HG02763 (cell line): ENCODE data around the gene TTLL1.
"Not testable (repeated sequence)": the region's sequence is repeated elsewhere in the genome, so short reads cannot be mapped to it uniquely, and the experiment has no call there.

Experiments
- ATAC-seq: cut with Tn5 transposase; IDR thresholded peaks from one replicate; pipeline ENCODE4 v1.9.1; 2021; ENCODE audit warnings: mild to moderate bottlenecking, moderate library complexity; ENCODE audit not compliant: unreplicated experiment

The TTLL1 gene

DNA sequence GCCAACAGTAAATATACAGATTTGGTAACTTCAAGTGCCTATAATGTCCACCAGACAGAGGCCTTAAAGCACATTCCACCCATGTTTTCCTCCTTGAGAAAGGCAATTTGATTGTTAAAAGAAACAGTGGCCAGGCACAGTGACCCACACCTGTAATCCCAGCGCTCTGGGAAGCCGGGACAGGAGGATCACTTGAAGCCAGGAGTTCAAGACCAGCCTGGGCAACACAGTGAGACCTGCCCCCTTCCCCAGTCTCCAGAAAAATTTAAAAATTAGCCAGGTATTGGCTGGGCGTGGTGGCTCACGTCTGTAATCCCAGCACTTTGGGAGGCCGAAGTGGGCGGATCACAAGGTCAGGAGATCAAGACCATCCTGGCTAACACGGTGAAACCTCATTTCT, 93.5 kb downstream of the TTLL1 start:
- not testable (repeated sequence) for ATAC-seq

DNA sequence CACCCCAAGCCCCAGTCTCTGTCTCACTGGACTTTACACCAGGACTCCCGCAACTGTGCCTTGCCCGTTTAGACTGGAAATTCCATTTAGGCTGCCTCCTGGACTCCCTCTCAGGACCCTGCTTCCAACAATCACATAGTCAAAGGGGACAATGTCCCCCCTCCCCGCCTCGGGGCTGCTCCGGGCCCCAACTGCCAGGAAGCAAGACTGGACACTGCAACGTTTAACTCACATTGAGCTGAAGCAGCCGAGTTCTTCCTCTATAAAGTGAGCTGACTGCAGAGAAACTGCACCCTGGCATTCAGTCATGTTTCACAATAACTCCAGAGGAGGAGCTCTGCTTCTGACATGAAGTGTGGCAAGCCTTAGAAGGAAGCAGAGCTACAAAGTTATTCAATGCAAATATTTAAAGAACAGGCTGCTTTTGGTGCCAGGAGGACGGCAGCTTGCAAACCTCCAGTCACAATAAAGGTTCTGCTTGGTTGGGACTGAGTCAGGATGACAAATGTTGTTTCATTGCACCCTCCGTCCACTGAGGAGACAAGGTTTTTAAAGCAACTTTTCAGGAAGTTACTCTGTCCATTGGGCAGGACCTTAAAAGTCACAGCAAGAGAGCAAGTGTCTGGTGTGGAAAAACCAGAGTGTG, 94.2 kb downstream of the TTLL1 start:
- no peak for ATAC-seq

DNA sequence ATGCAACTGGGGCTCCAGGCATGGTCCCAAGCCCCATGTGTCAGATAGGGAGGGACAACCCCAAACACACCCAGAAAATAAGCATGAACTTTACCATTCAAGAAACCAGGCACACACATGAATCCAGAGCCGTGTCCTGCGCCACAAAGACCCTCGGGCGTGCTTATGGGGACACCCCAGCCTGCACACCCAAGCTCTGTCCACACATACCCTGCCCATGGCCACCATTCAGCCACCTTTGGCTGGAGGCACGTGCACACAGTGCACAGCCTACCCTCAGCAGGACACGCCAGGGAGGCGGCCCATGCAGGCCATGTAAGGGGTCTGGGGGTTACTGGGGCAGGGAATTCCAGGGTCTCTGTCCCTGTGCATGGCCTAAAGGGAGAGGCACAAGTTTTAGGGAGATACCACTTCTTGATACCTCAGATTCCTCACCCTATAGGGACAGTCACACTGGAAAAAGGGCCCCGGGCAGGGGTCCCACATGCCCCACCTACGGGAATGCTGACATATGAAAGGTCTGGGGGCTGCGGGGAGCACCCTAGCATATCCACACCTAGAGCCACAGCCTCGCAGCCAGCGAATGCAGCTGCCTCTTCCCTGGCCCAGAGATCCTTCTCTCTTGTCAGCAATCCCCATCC, 94.8 kb downstream of the TTLL1 start:
- ATAC-seq: no peak

DNA sequence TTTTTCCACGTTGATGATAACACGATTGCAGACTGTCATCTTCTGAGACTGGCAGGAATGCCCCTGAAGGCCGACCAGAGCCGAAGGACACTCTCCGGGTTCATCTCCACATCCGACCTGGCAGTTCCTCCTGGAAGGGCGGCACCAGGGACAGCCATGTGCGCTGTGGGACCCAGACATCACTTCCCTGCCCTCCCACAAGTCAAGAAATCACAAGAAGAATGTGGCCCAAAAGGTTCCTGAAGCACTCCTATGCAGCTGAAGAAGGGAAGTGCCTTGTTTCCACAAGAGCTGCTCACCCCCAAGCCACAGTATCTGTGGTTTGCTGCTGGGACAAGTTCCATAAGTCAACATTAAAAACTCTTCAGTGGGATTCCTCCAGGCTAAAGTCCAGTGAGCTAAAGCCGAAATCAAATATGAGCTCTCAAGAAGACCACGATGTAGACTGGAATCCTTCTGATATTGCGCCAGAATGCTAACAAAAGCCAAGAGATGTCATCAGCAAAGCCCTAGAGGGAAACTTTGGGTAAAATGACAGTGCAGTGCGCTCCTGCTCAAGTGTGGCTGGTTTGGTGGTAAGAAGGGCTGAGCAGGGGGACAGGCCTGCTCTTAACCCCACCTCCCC, 95.4 kb downstream of the TTLL1 start:
- no peak for ATAC-seq

DNA sequence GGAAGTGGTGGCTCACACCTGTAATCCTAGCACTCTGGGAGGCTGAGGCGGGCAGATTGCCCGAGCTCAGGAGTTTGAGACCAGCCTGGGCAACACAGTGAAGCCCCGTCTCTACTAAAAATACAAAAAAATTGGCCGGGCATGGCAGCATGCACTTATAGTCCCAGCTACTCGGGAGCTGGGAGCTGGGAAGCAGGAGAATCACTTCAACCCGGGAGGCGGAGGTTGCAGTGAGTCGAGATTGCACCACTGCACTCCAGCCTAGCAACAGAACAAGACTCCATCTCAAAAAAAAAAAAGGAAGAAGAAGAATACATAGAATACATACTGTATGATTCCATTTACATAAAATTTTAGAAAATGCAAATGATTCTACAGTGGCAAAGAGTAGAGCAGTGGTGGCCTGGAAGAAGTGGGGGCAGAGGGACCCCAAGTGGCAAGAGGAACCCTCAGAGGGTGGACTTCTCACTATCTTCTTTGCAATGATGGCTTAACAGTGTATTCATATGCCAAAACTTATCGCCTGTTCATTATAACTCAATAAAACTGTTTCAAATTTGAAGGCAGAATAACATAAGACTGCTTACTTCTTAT, 96.2 kb downstream of the TTLL1 start:
- ATAC-seq: no peak

DNA sequence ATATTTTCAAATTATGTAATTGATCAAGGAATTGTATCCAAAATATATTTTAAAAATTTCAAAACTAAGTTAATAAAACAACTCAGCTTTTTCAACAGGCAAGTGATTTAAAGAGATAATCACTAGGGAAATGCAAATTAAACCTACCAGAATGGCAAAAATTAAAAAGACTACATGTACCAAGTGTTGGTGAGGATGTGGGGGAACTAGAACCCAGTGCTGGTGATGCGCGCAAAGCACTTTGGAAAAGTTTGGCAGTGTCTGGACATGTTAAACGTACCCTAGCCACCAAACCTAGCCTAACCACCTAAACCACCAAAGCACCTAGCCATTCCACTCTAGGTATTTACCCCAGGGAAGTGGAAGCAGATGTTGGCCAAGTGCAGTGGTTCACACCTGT, 97.1 kb downstream of the TTLL1 start:
- ATAC-seq: no peak

DNA sequence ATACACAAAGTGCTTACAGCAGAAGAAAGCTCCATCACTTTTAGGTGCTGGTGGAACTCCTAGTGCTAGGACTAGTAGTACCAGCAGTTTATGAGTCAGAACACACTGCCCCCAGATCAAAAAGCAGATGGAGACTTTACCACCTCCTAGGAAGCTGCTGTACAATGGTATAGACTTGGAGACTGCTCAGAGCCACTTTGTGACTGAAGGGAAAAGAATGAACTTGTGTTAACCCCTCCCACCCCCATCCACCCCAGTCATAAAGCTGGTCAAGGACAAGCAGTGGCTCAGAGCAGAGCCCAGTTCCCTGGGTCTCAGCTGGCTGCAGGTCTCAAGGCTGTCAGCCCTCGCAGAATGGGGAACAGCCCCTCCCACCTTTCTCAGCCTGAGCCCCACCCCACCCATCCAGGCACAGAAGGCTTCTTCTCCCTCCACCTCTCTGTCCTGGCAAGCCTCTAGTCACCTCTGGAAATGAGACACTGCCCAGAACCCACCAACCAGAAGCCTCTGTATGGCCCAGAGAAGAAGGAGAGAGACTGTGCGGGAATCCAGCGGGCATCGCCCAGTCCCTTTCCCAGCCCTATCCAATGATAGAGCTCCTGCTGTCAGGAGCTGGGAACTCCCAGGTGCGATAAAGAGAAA, 98.1 kb downstream of the TTLL1 start:
- ATAC-seq: no peak

DNA sequence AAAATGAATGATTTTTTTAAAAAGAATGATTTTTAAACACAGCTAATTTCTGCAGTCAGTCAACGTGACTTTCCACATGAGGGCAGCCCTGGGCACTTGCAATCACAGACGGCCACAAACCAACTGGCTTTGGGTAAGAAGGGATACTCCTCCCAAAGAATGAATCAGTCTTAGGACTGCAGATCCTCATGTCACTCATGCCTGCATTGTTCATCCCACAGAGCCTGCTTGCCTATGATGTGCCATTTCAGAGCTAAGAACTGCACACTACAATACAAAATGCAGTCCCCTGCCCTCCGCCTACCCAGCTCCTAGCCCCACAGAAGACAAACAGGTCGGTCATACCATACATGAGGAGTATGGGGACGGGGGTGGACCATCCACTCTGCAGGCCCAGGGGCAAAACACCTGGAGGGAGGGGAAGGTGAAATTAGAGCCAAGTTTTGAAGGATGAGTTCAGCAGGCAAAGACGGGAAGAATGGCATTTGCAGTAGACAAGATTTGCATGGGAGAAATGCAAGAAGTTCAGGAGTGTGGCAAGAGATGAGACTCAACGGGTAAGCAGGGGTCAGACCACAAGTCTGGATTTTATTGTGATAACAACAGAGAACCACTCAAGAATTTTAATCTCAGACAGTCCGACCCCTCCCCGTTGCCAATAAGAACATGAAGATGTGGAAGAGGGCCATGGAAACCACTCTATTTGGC, 98.9 kb downstream of the TTLL1 start:
- no peak for ATAC-seq
